Pulmonary artery endothelial cell (primary cell): ENCODE data around the gene ZNF512B. TPM values are rescaled to one million over a fixed set of nuclear protein-coding genes. Genes with fewer than 3 reads are reported as not detected.
"Not testable (repeated sequence)": the region's sequence is repeated elsewhere in the genome, so short reads cannot be mapped to it uniquely, and the experiment has no call there.

Experiments used
- DNase-seq: peaks from one replicate; pipeline ENCODE4 v3.0.0-alpha.2; 2011; ENCODE audit warnings: low read depth, low spot score
- total RNA-seq: library from RNA; depleted of rRNA; stranded (reverse); fragments of >200 nt; gene quantifications from 2 replicates; pipeline ENCODE4 v1.2.3, GENCODE V29; 2014

Gene ZNF512B
- total RNA-seq: 11.7 and 13.1 TPM in 2 replicates

GRCh38 chr20:63969838-63970713, at the start of gene ZNF512B:
ZNF512B (minus strand) TSS chr20:63969930; CDS start chr20:63967950, 1,980 bp downstream.
- no peak for DNase-seq

DNA sequence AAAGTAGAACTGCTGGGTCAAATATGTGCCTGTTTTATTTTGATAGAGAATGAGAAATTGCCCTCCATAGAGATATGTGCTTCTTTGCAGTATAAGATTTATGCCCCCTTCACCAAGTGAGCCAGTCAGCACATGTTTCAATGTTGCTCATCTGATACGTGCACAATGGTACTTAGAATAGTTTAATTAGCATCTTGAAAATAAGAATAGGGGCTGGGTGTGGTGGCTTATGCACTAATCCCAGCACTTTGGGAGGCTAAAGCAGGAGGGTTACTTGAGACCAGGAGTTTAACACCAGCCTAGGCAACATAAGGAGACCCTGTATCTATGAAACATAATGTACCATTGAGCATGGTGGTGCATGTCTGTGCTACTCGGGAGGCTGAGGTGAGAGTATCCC, 45.9 kb upstream of the ZNF512B start:
- DNase-seq: no peak

GRCh38 chr20:64012385-64013154, 42.8 kb upstream of the ZNF512B start:
- DNase-seq: not testable (repeated sequence)

GRCh38 chr20:64011366-64011779, 41.6 kb upstream of the ZNF512B start:
- no peak for DNase-seq

- no peak for DNase-seq
Measured at GRCh38 chr20:64010711-64011237, 41.0 kb upstream of the ZNF512B start.

GRCh38 chr20:64009811-64010387, 40.2 kb upstream of the ZNF512B start:
- DNase-seq: no peak

- no peak for DNase-seq
Measured at GRCh38 chr20:64006902-64007301, 37.2 kb upstream of the ZNF512B start.

DNA sequence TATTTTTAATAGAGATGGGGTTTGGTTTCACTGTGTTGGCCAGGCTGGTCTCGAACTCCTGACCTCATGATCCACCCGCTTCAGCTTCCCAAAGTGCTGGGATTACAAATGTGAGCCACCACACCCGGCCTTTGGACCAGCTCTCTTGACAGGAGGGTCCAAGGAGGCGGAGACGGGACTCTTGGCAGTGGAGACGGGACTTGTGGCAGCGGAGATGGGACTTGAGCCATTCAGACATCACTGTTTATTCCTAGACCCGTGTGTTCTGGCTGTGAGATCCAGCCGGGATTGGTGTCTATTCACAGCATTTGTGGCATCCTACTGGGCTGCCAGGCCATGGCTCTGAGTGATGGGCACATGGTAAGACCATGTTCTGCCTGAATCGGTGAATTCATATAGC, 36.8 kb upstream of the ZNF512B start:
- no peak for DNase-seq

DNA sequence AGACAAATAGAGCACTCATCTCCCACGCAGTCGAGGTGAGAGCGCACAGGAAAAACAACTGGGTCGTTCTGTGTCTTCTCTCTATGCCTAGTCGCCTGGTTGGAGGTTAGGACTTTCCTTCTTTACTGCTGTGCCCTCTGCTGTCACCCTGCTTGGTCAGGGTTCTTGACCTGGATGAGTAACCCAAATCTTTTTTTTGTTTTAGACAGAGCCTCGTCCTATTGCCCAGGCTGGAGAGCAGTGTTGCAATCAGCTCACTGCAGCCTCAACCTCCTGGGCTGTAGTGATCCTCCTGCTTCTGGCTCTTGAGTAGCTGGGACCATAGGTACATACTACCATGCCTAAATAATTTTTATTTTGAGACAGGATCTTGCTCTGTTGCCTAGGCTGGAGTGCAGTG, 35.7 kb upstream of the ZNF512B start:
- DNase-seq: no peak

DNA sequence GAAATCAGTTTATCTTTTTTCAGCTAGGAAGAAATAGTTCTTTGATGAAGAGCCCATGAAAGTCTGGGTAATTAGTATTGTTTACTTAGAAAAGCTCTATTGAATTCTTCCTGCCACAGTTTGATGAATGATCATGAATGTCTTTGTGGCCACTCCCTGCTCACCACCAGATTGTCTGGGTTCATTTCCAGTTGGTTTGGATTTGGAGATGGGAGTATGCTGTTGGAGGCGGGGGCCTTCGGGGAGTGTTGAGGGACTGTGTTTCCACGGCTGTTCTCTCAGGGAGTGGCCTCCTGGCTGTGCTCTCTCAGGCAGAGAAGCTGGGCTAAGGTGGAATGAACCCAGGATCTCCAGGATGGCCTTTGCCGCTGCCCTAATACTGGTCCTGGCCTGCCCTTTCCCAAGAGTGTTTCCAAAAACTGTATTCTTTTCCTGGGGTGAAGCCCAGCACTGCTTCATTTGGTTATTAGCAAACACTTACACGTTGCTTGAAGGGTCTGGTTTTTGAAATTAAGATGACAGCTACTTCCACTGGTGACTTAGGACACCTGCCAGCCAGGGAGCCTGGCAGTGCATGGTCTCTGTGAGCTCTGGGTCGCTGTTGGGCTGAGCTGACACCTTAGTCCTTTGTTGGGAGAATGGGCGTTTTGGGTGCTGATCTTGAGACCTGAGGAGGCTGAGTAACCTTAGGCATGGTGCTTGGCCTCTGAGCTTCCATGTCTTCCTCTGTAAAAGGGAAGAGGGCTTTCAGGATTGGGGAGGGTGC, 34.4 kb upstream of the ZNF512B start:
- DNase-seq: no peak

DNA sequence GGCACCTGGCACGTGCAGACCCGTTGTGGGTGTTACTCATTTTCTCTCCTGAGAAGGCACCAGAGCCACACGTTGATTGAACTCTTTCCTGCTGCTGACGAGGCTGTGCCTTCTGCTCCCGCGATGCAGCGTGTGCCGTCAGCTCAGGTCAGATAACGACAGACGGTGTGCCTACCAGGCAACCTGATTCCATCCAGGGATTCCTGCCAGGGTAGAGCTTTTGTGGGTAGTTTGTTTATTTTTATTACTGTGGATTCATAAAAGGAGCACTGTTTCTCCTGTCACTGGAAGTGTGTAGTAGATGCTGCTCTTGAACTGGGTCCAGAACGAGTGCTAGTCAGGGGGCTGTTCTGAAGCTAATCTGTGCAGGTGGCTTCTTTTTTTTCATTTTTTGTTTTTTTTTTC, 31.9 kb upstream of the ZNF512B start:
- no peak for DNase-seq

DNA sequence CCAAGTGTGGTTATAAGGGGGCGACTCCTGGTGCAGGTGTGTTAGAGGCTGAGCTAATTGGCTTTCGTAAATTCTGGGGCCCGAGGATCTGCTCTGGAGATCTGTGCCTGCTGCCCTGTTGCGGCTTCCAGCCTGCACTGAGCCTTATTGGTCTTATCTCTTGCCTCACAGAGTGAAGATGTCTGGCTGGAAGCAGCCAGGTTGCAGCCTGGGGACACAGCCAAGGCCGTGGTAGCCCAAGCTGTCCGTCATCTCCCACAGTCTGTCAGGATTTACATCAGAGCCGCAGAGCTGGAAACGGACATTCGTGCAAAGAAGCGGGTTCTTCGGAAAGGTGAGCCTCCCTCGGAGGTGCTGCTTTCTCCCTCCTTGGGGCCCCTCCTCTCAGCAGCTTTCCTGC, 31.2 kb upstream of the ZNF512B start:
- no peak for DNase-seq

DNA sequence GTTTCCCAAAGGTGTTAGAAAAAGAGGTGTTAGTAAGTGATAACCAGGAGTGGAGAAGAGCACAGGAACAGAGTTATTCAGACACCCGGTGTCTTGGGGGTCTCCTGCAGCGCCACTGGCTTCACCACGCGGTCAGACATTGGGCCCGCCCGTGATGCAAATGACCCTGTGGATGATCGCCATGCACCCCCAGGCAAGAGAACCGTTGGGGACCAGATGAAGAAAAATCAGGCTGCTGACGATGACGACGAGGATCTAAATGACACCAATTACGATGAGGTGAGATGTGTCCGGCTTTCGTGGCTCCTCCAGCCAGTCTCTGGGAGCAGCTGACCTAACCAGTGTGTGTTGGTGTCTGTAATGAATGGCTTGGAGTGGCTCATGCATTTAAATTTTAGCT, 13.2 kb upstream of the ZNF512B start:
- DNase-seq: no peak

DNA sequence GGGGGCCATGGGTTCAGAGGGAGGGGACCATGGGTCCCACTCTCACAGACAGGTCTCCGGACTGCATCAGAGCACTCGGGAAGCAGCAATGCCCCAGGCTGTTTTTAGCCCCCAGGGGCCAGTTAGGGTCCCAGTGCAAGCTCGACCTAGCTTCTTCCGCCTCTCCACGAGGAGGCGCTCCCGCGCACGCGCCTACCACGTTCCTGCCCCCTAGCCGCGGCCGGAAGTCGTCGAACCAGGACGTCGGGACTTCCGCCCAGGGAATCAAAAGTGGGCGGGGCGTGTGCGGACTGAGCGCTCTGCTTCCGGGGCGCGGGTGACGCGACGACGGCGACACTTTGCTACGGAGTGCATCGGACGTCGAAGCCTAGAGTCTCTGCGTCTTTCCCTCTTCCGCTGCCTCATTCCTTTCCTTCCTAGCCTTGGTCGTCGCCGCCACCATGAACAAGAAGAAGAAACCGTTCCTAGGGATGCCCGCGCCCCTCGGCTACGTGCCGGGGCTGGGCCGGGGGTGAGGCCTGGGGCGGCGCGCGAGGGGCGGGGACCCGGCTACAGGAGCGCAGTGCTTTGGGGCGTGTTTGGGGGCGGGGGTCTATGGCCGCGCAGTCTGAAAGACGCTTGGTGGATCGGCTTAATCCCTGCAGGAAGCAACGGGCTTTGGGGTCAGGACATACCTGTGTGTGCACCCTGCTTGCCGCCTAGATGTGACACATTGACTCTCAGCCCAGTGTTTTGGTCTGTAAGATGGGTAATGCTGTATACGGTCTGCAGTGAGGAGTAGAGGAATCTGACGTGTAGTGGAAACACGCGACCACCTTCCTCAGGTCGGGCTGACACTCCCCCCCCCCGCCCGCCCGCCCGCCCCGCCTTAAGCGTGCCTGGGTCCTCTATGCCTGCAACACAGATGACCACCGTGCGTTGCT, 11.3 kb upstream of the ZNF512B start, which contains the start of gene PRPF6:
PRPF6 (plus strand) TSS at position 327 of the 923 bp plus-strand sequence; CDS start at position 441, 114 bp downstream.
- DNase-seq: peak; percentile 85

DNA sequence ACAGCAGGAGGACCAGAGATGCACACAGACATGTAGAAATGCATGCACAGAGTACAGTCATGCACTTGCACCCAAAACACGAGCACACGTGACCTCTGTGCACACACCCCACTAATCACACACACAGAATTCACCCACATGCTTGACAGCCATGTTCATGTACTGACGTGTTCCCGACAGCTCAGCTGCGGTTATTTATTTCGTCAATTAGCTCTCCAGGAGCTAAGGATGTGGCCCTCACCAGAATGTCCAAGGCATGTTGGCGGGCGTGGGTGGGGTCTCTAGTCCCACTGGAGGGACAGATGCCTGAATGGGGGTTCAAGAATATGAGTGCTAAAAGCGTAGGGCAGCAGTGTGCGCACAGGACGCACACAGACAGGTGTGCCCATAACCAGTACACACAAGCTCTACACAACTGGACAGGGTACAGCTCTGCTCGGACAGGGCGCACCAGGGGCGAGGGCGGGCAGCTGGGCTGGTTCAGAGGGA, 10.6 kb upstream of the ZNF512B start:
- DNase-seq: no peak

- DNase-seq: no peak
Measured at GRCh38 chr20:63979557-63980316, 10.0 kb upstream of the ZNF512B start, which contains the start of gene SAMD10. SAMD10 (minus strand) TSS chr20:63979642; CDS start chr20:63979467, 175 bp downstream.

DNA sequence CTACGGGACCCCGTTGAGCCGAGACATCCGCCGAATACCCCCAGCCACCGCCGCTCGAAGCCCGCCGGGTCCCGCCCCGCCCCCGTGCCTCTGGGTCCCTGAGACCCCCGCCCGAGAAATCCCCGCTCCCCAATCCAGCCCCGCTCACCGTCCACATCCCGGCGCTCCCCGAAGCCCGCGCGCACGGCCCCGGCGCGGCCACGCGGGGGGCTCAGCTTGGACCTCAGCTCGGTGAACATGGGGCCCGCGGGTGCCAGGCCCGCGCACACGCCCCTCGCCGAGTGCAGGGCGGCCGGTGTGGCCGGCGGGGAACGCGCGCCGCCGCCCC, 9.5 kb upstream of the ZNF512B start:
- no peak for DNase-seq

DNA sequence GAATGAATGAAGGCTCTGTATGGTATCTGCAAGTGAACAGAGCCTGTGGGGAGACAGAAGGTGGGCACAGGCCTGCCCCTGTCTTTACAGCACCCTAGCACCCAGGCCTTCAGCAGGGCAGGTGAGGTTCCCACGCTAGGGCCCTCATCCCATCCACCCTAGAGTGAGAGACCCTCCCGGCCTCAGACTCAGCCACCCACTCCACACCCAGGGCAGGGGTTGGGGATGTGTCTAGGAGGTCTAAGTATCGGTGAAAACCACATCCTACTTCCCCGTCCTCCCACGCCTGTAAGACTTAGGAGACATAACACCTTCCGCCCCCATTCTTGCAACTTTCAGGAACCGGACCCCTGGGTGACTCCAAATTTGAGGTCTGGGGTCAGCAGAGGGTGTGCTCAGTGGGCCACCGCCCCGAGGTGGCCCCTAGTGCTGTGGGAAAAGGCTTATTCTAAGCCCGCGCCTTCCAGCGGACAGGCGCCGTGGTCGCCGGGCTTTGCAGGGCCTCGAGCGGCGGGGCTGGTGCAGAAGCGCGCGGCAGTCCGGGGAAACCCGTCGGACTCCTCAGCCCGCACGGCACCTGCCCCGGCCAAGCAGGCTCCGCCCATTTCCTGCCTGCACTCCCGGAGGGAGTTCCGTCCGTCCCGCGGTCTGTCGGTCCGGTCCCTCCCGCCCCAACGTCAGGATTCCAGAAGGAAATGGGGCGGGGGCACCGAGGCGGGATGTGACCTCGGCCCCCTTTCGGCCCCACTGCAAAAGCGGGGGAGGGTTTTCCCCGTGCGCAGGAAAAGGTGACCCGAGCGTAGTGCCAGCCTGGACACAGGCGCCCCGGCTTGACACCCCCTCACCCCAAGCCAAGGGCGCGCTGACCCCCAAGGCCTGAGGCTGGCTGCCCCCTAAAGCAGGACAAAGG, 8.8 kb upstream of the ZNF512B start:
- DNase-seq: no peak
